ENCODE data around the gene KNL1.
"Not testable (repeated sequence)": the region's sequence is repeated elsewhere in the genome, so short reads cannot be mapped to it uniquely, and the experiment has no call there.

Gene KNL1

DNA sequence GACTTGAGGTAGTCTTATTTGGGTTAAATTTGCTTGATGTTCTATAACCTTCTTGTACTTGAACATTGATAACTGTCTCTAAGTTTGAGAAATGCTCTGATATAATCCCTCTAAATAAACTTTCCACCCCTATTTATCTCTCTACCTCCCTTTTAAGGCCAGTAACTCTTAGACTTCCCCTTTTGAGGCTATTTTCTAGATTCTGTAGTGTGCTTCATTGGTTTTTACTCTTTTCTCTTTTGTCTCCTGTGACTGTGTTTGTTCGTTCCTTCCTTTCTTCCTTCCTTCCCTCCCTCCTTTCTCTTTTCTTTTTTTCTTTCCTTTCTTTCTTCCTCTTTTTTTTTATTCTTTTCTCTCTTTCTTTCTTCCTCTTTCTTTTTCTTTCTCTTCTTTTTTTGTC is 86.9 kb downstream of the KNL1 start:
- DNase-seq: not testable (repeated sequence)

DNA sequence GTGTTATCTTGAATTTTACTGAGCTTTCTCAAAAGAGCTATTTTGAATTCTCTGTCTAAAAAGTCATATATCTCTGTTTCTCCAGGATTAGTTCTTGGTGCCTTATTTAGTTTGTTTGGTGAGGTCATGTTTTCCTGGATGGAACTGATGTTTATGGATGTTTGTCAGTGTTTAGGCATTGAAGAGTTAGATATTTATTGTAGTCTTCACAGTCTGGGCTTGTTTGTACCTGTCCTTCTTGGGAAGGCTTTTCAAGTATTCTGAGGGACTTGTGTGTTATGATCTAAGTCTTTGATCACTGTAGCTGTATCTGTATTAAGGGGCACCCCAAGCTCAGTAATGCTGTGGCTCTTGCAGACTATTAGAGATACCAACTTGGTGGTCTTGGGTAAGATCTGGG is 90.3 kb downstream of the KNL1 start:
- DNase-seq: no peak

DNA sequence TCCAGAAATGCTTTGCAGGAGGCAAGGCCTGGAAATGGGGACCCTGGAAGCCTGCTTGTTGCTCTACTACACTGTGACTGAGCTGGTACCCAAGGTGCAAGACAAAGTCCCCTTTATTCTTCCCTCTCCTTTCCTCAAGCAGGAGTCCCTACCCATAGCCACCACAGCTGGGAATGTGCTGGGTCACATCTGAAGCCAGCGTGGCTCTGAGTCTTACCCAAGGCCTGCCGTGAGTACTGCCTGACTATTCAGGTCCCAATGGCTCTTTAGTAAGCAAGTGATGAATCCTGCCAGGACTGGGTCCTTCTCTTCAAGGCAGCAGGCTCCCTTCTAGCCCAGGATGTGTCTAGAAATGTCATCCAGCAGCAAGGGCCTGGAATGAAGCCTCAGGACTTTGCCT is 91.3 kb downstream of the KNL1 start:
- DNase-seq: no peak

DNA sequence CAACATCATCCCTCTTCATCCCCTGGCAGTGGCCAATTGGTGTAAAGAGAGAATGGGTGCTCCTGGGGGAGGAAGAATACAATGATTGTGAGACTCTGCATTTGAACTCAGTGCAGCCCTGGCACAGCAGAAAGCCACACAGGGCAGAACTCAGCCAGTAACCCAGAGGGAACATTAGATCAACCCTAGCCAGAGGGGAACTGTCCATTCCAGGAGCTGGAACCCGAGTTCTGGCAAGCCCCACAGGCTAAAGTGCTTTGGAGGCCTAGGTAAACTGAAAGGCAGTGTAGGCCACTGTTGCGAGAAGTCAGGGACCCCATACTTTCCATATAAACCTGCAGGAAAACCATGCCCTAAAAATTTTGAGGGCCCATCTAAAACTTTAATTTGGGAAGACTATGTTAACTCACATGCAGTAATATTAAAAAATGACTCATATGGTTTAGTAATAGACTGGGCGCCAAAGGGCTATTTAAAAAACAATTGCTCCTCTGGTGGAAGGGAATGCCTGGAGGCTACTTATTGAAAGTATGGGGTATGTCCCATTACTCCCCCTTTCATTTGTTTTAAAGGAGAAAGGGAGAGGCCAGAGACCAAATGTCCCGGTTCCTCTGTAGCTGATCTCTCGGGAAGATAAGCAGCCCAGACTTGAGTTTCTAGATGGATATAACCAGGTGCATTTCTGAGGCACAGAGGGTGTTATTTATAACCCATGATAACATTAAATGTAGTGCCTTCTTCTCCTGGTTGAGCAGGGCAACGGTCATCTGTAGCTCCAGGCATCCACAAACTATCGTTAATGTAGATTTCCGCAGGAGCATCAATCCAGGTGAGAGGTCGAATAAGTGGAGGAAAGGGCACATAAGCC is 95.1 kb downstream of the KNL1 start:
- DNase-seq: no peak

DNA sequence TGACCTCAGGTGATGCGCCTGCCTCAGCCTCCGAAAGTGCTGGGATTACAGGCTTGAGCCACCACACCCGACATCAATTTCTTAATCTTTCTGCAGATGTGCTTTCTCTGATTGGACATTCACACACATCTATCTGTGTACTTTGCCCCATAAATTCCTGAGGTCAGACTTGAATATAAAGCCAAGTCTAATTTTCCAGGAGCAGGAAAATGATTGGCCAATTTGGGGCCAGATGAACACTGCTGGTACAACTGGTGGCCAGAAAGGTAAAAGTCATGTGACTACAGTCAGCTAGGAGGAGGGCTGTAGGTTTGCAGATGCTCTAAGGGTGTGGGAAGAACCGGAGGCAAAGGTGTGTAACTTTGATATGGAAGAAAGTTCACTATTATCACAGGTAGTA is 97.7 kb downstream of the KNL1 start:
- no peak for DNase-seq

DNA sequence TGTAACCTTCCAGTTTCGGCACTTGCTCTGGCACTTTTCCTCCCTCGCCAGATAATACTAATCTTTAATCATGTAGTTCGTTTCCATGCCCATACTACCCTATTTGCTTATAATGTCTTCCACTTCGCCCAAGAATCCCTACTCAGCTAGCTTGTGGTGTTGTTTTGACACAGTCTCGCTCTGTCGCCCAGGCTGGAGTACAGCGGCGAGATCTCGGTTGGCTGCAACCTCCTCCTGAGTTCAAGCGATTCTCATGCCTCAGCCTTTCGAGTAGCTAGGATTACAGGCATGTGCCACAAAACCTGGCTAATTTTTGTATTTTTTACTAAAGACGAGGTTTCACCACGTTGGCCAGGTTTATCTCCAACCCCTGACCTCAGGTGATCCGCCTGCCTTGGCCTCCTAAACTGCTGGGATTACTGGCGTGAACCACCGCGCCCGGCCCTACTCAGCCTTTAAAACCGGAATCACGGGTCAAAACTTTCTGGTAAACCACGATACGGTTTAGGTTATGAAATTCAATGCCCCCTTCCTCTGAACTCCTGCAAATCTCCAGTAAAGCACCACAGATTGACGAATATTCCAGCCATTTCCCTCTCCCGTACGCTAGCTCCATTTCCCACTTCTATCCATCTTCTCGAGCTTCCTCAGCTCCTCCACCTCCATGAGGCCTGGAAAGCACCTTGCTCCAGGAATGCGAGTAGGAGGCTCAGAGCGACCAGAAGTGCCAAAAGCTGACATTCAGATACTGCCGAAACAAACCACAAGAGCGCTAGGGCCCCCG is 100.0 kb downstream of the KNL1 start:
- no peak for DNase-seq

DNA sequence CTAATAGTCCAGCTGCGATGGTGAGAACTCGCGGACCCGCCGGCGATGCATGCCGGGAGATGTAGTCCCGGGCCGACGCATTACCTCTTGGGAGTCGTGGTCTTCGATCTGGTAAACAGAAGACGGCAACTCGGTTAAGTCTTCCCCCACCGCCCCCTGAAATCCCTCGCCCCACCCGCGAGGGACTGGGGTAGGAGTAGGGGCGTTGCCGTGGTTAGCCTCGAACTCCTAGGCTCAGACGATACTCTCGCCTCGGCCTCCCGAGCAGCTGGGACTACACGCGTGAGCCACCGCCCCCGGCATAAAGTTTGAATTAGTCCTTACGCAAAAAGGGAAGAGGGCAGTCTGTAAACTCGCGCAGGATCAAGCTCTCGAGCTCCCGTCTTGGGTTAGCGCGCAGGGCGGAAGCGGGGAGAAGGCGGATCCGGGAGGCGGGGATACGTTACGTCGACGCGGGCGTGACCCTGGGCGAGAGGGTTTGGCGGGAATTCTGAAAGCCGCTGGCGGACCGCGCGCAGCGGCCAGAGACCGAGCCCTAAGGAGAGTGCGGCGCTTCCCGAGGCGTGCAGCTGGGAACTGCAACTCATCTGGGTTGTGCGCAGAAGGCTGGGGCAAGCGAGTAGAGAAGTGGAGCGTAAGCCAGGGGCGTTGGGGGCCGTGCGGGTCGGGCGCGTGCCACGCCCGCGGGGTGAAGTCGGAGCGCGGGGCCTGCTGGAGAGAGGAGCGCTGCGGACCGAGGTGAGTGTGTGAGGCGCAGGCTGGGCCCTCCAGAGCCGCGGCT is 100.8 kb downstream of the KNL1 start, which contains the start of gene RAD51:
RAD51 (plus strand) TSS at position 487 of the 781 bp plus-strand sequence. CDS start 3,585 bp downstream, outside the sequence.
- DNase-seq: peak; percentile 96

DNA sequence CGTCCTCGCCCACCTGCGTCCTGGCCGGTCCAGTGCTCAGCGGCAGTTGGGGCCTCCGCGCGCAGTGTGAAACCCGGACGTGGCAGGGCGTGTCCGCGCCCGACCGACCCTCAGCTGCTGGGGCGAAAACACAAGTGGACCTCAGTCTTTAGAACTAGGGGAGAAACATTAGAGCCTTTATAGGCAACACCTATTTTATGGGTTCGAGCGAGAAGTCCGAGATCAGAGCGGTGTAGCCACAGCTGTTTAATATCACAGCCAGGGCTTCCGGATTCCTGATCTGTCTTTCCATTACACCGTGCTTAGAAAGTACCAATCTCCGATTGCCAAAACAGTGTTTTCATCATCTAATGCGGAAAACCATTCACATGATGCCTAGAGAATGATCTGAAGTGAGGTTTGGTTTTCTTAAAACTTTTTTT is 101.4 kb downstream of the KNL1 start:
- peak; percentile 26 for DNase-seq

DNA sequence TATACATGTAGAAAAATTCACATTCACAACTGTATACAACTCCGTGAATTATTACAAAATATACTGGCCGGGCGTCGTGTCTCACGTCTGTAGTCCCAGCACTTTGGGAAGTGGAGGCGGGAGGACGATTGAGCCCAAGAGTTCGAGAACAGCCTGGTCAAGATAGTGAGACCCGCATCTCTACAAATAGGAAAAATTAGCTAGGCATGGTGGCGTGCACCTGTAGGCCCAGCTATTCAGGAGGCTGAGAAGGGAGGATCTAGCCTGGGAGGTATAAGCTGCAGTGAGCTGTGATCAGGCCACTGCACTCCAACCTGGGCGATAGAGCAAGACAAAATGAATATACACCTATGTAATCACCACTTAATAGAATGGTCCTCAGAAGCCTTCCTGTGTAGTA is 102.2 kb downstream of the KNL1 start:
- DNase-seq: no peak

DNA sequence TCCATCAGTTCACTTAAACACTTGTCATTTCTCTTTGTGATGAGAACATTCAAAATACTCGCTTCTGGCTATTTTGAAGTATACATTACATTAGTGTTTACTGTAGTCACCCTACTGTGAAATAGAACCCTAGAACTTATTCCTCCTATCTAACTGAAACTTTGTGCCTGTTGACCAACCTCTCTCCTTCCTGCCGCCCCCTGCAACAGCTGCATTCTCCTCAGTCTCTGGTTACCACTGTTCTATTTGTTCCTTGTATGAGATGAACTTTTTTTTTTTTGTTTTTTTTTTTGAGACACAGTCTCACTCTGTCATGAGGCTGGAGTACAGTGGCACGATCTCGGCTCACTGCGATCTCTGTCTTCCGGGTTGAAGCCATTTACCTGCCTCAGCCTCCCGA is 103.9 kb downstream of the KNL1 start:
- no peak for DNase-seq

DNA sequence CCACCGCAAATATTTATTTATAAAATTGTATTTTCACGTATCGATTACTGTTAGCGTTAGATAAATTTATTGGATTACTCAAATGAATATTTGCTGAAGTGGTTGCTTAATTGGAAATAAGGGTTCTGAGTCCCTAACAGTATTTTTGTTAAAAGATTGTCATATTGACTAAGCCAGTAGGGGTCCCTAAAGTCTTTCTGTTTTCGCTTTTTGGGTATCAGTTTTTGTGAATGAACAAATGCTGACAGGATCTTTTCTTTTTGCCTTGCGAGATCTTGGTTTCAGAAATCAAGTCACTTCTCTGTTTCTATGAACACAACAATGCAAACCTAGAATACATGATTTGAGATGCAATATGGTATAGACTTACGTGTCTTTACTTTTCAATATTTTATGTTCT is 108.0 kb downstream of the KNL1 start:
- DNase-seq: no peak

DNA sequence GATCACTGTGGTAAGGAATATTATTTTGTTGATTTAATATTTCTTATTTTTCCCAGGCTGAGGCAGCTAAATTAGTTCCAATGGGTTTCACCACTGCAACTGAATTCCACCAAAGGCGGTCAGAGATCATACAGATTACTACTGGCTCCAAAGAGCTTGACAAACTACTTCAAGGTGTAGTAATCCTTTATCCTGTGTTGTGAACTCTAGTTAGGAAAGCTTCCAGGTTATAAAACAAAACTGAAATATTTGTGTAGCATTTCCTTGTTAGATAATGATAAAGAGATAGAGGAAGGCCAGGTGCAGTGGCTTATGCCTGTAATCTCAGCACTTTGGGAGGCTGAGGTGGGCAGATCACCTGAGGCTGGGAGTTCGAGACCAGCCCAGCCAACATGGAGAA is 112.1 kb downstream of the KNL1 start:
- no peak for DNase-seq
